GM19372 (cell line): Measurements from ENCODE around the gene FARP1.

Experiments
- ATAC-seq: cut with Tn5 transposase; IDR thresholded peaks from one replicate; pipeline ENCODE4 v1.9.1; 2021; ENCODE audit warnings: mild to moderate bottlenecking, low read depth, moderate library complexity; ENCODE audit not compliant: unreplicated experiment

The FARP1 gene

GRCh38 chr13:98300956-98301641, 158.2 kb downstream of the FARP1 start:
- no peak for ATAC-seq

GRCh38 chr13:98301721-98302120, 158.8 kb downstream of the FARP1 start:
- no peak for ATAC-seq

- ATAC-seq = no peak
Observed at GRCh38 chr13:98303858-98304257, 161.0 kb downstream of the FARP1 start.

GRCh38 chr13:98305670-98306069, 162.8 kb downstream of the FARP1 start:
- no peak for ATAC-seq

- ATAC-seq = no peak
Observed at GRCh38 chr13:98307463-98308085, 164.7 kb downstream of the FARP1 start.

GRCh38 chr13:98308086-98308911, 165.4 kb downstream of the FARP1 start:
- ATAC-seq = no peak

- no peak for ATAC-seq
Observed at GRCh38 chr13:98309569-98310335, 166.9 kb downstream of the FARP1 start.

GRCh38 chr13:98310485-98311199, 167.7 kb downstream of the FARP1 start:
- ATAC-seq = no peak

GRCh38 chr13:98311200-98311548, 168.3 kb downstream of the FARP1 start:
- ATAC-seq = no peak

GRCh38 chr13:98312606-98313005, 169.7 kb downstream of the FARP1 start:
- ATAC-seq = no peak

GRCh38 chr13:98313023-98313921, 170.4 kb downstream of the FARP1 start:
- no peak for ATAC-seq

- ATAC-seq = no peak
Observed at GRCh38 chr13:98313922-98314292, 171.0 kb downstream of the FARP1 start.

GRCh38 chr13:98315466-98315865, 172.6 kb downstream of the FARP1 start:
- no peak for ATAC-seq

GRCh38 chr13:98315902-98316301, 173.0 kb downstream of the FARP1 start:
- no peak for ATAC-seq

GRCh38 chr13:98317573-98318171, 174.8 kb downstream of the FARP1 start:
- ATAC-seq = no peak

- ATAC-seq = no peak
Observed at GRCh38 chr13:98318263-98318878, 175.5 kb downstream of the FARP1 start.

GRCh38 chr13:98320561-98321105, 177.7 kb downstream of the FARP1 start:
- ATAC-seq = no peak

- ATAC-seq = no peak
Observed at GRCh38 chr13:98321395-98321794, 178.5 kb downstream of the FARP1 start.
